Thymus (tissue), 11 donors: ENCODE results near the gene ZNF683. TPM values are rescaled to one million over a fixed set of nuclear protein-coding genes. Genes with fewer than 3 reads are reported as not detected.

Experiments
- DNase-seq, 9 donors: peaks; one replicate each; pipeline ENCODE4 v3.0.0-alpha.2; 2013; ENCODE audit warnings: low spot score in 9 of 9, low read depth in 6 of 9, missing footprints in 1 of 9
- H3K27ac ChIP-seq, 2 donors: one replicate each; pipeline ENCODE4 v1.5.1; 2013; ENCODE audit warnings: control low read depth in 1 of 2, low read depth in 1 of 2, low read length in 1 of 2, mild to moderate bottlenecking in 1 of 2, moderate library complexity in 1 of 2
- H3K27me3 ChIP-seq, 2 donors: one replicate each; pipeline ENCODE4 v1.5.1; 2013; ENCODE audit warnings: low read length in 1 of 2; ENCODE audit not compliant: control insufficient read depth in 2 of 2, insufficient read depth in 1 of 2
- H3K36me3 ChIP-seq, 2 donors: one replicate each; pipeline ENCODE4 v1.5.1; 2013; ENCODE audit warnings: low read length in 1 of 2, mild to moderate bottlenecking in 1 of 2, moderate library complexity in 1 of 2; ENCODE audit not compliant: control insufficient read depth in 2 of 2, insufficient read depth in 2 of 2
- H3K4me1 ChIP-seq, 2 donors: one replicate each; pipeline ENCODE4 v1.5.1; 2013; ENCODE audit warnings: low read length in 2 of 2; ENCODE audit not compliant: control insufficient read depth in 2 of 2, insufficient read depth in 2 of 2
- H3K4me3 ChIP-seq, 2 donors: one replicate each; pipeline ENCODE4 v1.5.1; 2013; ENCODE audit warnings: low read length in 2 of 2, control low read depth in 1 of 2, mild to moderate bottlenecking in 1 of 2
- H3K9me3 ChIP-seq, 2 donors: one replicate each; pipeline ENCODE4 v1.5.1; 2013; ENCODE audit warnings: low read length in 1 of 2, mild to moderate bottlenecking in 1 of 2; ENCODE audit not compliant: control insufficient read depth in 2 of 2, insufficient read depth in 1 of 2
- WGBS: extraction: QIAGEN DNeasy Blood & Tissue Kit; methylation state at CpG from one replicate; pipeline ENCODE4 v1.1.7; 2013; 5-methylcytosine and 5-hydroxymethylcytosine counted together
- polyA plus RNA-seq: library from polyadenylated mRNA; stranded (reverse); fragments of 200-250 nt; gene quantifications from one replicate; pipeline ENCODE4 v1.2.3, GENCODE V29; 2013
- total RNA-seq: library from RNA; stranded (reverse); fragments of 120-200 nt; gene quantifications from one replicate; pipeline ENCODE4 v1.2.4, GENCODE V29; 2013
- donor health status: healthy.

The ZNF683 gene
- total and polyA plus RNA-seq, 2 donors, result 0.57 to 2.1 TPM

DNA sequence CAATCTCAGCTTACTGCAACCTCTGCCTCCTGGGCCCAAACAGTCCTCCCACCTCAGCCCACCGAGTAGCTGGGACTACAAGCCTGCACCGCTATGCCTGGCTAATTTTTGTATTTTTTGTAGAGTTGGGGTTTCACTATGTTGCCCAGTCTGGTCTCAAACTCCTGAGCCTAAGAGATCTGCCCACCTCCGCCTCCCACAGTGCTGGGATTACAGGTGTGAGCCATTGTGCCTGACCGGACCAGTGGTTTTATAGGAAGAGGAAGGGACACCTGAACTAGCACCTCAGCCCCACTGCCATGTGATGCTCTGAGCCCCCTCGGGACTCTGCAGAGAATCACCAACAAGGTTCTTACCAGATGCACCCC lies 22.7 kb downstream of the ZNF683 start:
- WGBS, result 95% methylated on average over 5 of the region's 5 CpGs
- Histone ChIP-seq H3K4me1 (no peaks in the 10 kb centered on the region), H3K4me3 (no peak overlapping the region), H3K27me3 (peaks cover 0 to 8% of the 10 kb centered on the region in 2 donors), H3K36me3 (no peaks in the 10 kb centered on the region), H3K9me3 (peaks cover 1 to 3% of the 10 kb centered on the region in 2 donors), H3K27ac (no peak overlapping the region)
- no peak for DNase-seq

DNA sequence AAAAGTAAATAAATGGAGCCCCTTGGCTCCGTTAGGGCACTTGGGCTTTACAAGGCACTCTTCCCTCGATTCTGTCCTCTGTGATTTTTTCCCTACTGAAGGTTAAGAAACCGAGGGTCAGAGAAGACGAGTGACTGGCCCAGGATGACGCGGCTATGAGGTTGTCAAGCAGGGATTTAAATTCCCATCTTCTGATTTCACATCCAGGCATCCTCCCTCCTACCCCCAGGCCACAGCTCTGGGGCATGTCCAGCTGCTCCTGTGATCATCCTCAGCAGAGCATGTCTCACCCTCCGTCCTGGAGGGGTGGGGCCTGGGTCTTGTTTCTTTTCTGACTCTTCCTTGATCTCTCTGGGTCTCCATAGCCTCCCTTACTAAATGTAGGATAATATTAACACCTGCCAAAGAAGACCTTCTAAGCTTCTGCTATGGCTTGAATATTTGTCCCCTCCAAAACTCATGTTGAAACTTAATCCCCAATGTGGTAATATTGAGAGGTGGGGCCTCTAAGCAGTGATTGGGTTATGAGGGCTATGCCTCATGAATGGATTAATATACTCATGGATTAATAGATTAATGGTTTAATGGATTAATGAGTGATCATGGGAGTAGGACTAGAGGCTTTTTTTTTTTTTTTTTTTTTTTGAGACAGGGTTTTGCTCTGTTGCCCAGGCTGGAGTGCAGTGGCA lies 23.2 kb downstream of the ZNF683 start:
- peaks cover 0 to 4% of the 10 kb centered on the region in 2 donors for H3K27me3 ChIP-seq
- no peaks in the 10 kb centered on the region for H3K4me1 ChIP-seq
- DNase-seq, result no peak
- H3K9me3 ChIP-seq, result peaks cover 1 to 3% of the 10 kb centered on the region in 2 donors
- no peak overlapping the region for H3K4me3 ChIP-seq
- no peak overlapping the region for H3K27ac ChIP-seq
- 91% methylated on average over 7 of the region's 7 CpGs for WGBS
- no peaks in the 10 kb centered on the region for H3K36me3 ChIP-seq

DNA sequence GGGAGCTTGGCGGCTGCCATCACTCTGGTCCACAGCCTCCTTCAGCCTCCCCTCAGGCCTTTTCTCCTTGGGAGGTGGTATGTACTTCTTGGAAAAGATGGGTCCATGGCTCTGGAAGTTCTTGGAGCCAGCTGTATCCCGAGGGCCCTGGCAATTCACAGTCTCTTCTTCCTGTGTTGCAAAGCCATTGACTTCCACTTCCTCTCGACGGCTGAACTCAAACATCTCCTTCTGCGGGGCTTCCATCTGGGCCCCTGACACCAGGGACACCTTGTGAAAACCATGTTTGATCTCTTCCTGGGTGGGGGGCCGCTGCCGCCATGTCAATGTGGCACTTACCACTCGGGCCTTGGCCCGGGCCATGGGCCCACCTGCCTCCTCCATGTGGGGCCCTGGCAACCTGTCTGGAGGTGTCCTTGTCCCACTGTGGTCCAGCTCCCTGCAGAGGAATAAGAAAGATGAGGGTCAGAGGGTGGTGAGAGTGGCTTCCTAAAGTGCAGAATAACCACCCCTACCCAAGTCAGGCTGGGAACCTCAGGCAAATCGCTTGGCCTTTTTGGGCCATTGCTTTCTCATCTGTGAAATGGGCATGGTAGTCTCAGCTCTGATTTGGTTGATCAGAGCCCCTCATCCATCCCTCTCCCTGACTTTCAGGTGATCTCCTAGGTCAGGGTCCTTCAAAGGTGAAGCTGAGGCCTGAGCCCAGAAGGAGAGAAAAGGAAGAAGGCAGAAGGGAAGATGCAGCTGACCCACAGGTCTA lies 26.1 kb downstream of the ZNF683 start:
- Histone ChIP-seq H3K4me3 (no peak overlapping the region), H3K4me1 (no peaks in the 10 kb centered on the region), H3K27ac (no peak overlapping the region), H3K9me3 (peaks cover 0 to 8% of the 10 kb centered on the region in 2 donors), H3K27me3 (peaks cover 0 to 10% of the 10 kb centered on the region in 2 donors), H3K36me3 (no peaks in the 10 kb centered on the region)
- DNase-seq, result no peak
- WGBS, result 70% methylated on average over 10 of the region's 10 CpGs

DNA sequence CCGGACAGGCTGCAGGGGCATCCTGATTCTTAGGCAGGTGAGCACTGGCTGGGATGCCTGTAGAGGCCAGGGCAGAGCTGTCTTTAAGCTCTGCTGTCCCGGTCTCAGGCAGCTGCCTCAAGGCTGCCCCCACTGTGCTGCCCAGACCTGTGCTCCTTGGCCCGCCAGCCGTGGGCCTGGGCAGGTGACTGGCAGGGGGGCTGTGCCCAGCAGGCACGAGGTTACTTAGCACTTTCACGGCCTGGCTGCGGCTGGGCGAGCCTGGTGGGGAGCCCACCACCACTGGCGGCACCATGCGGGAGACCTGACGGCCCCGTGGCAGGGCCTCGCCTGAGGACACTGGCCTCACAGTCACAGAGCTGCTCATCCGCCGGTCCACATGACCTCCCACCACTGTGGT lies 26.8 kb downstream of the ZNF683 start:
- 90% methylated on average over 15 of the region's 15 CpGs for WGBS
- Histone ChIP-seq H3K27ac (no peak overlapping the region), H3K9me3 (peaks cover 0 to 8% of the 10 kb centered on the region in 2 donors), H3K4me3 (no peak overlapping the region), H3K36me3 (no peaks in the 10 kb centered on the region), H3K4me1 (no peaks in the 10 kb centered on the region), H3K27me3 (peaks cover 0 to 10% of the 10 kb centered on the region in 2 donors)
- no peak for DNase-seq

DNA sequence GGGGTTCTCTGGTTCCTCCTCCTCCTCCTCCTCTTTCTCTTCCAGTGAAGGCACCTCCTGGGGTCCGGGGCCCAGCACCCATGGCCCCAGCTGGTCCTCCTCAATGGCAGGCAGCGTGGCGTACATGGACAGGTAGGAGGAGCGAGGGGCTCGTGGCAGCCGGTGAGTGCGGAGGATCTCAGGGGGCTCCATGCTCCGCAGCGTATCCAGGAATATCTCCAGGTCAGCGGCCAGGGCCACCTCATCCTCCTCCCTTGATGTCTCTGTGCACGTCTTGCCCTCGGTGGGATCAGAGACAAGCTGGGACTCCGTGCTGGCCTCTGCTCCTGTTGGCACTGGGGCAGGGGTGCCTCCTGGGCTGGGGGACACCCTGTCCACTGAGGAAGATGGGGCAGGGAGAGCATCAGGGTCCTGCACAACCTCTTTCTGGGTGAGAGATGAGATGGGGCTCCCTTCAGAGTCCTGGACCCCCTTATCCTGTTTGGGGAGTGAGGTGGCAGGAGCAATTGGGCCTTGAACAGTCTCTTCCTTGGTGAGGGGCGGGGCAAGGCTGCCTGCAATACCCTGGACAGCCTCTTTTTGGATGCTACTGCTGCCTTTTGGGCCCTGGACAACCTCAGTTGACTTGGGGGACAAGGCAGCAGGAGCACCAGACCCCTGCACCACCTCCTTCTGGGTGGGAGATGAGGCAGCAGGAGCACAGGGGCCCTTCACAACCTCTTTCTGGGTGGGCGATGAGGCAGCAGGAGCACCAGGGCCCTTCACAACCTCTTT lies 28.2 kb downstream of the ZNF683 start:
- Histone ChIP-seq H3K27ac (no peak overlapping the region), H3K9me3 (peaks cover 0 to 8% of the 10 kb centered on the region in 2 donors), H3K36me3 (no peaks in the 10 kb centered on the region), H3K27me3 (peaks cover 0 to 14% of the 10 kb centered on the region in 2 donors), H3K4me3 (no peak overlapping the region), H3K4me1 (no peaks in the 10 kb centered on the region)
- no peak for DNase-seq
- WGBS, result 94% methylated on average over 15 of the region's 15 CpGs

DNA sequence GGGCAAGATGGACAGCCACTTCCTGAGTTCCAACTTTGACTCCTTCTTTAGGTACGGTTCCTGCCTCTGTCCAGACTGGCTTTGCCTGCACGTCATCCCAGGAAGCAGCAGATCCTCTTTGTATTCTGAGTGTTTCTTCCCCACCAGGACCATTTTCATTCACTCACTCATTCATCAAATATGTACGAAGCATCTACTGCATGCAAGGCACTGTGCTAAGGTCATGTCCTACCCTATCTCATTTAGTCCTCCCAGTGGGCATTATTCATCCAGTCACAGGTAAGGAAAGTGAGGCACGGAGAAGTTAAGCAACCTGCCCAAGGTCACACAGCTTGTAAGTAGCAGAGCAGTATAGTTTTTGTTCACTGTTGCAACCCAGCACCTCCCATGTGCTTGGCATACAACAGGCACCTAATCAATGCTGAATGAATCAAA lies 32.5 kb downstream of the ZNF683 start:
- WGBS, result 95% methylated on average over 4 of the region's 4 CpGs
- peaks cover 17 to 51% of the 10 kb centered on the region in 2 donors for H3K27me3 ChIP-seq

DNA sequence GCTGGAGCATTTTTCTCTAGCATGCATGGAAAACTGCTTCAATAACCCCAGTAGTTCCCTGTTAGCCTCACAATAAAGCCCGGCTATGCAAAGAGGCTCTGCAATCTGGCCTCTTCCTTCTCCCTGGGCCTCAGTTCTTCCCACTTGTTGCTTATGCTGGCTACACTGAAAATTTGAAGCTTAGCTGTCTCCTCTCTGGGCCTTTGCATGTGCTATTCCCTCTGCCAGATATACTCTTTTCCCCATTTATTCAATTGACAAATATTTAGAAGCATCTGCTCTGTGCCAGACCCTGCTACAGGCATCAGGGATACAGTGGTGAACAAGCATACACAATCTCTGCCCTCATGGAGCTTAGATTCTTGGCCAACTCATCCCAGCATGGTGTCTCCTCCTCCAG lies 33.9 kb downstream of the ZNF683 start:
- Histone ChIP-seq H3K9me3 (peaks cover 0 to 5% of the 10 kb centered on the region in 2 donors), H3K36me3 (no peaks in the 10 kb centered on the region), H3K27ac (no peak overlapping the region), H3K4me3 (no peak overlapping the region), H3K27me3 (peaks cover 17 to 64% of the 10 kb centered on the region in 2 donors), H3K4me1 (peaks cover 5 to 14% of the 10 kb centered on the region in 2 donors)
- WGBS, result 87% methylated on average over 1 of the region's 1 CpG
- no peak for DNase-seq

More for the DNA sequence above, 32.5 kb downstream of the ZNF683 start:
- H3K27ac ChIP-seq, result no peak overlapping the region
- no peaks in the 10 kb centered on the region for H3K36me3 ChIP-seq
- DNase-seq, result no peak
- H3K4me3 ChIP-seq, result no peak overlapping the region
- H3K9me3 ChIP-seq, result peaks cover 0 to 5% of the 10 kb centered on the region in 2 donors
- peaks cover 5 to 14% of the 10 kb centered on the region in 2 donors for H3K4me1 ChIP-seq

DNA sequence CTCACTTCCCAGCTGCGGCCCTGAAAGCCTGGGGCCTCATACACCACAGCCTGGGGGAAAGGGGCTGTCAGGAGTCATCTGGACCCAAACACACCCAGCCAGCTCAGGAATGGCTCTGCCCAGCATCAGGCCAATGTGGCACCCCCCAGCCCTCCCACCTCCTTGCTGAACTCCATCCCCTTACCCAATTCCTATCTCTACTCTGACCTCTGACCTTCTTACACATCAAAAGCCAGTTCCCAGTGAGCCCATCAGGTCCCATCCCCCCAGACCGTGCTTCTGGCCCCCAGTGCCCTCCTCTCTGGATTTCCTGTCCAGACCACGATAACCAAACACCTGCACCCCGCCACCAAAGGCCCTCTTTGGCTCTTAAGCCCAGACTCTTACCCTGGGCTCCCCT lies 34.9 kb downstream of the ZNF683 start:
- H3K4me3 ChIP-seq, result no peak overlapping the region
- no peak for DNase-seq
- H3K27ac ChIP-seq, result no peak overlapping the region
- H3K4me1 ChIP-seq, result peaks cover 5 to 14% of the 10 kb centered on the region in 2 donors
- H3K9me3 ChIP-seq, result no peaks in the 10 kb centered on the region
- WGBS, result 44% methylated on average over 4 of the region's 4 CpGs
- H3K27me3 ChIP-seq, result peaks cover 17 to 60% of the 10 kb centered on the region in 2 donors
- no peaks in the 10 kb centered on the region for H3K36me3 ChIP-seq

DNA sequence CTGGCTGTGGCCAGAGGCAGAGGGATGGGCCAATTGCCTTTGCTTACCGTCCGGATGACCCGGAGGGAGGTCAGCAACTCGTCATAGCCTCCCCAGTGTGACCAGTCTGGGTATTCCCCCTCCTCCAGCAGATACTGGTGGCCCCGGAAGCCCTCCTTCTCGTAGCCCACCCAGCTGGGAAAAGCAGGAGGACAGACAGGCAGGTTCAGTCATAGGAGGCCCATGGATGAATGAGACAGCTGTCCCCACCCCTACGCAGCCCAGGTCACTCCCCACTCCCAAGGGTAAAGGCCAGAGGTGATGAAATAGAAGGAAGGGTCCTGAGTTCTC lies 35.4 kb downstream of the ZNF683 start:
- DNase-seq, result no peak
- no peak overlapping the region for H3K4me3 ChIP-seq
- H3K9me3 ChIP-seq, result no peaks in the 10 kb centered on the region
- peaks cover 17 to 60% of the 10 kb centered on the region in 2 donors for H3K27me3 ChIP-seq
- no peak overlapping the region for H3K27ac ChIP-seq
- H3K4me1 ChIP-seq, result peaks cover 5 to 14% of the 10 kb centered on the region in 2 donors
- WGBS, result 96% methylated on average over 7 of the region's 7 CpGs
- no peaks in the 10 kb centered on the region for H3K36me3 ChIP-seq
